GM13976 (cell line): ENCODE results near the gene NCOR1.

Source experiments
- DNase-seq: peaks from one replicate; pipeline ENCODE4 v3.0.0; 2012; ENCODE audit warnings: low spot score
- in situ Hi-C: fragments of 300-500 bp; cut with MboI; formaldehyde crosslinking; loops from one replicate; pipeline ENCODE4 v1.12.0; 2022; ENCODE audit warnings: low sequenced_read_pairs, mixed read lengths, inconsistent platforms; ENCODE audit not compliant: unreplicated experiment
- TF ChIP-seq, protein P1 (sequence below): IDR thresholded peaks from 2 replicates; pipeline ENCODE4 v1.5.1; 2012; ENCODE audit warnings: borderline replicate concordance, mild to moderate bottlenecking; ENCODE audit not compliant: insufficient read depth; ENCODE audit errors: extremely low read depth, missing control alignments, control extremely low read depth

NCOR1 gene

DNA sequence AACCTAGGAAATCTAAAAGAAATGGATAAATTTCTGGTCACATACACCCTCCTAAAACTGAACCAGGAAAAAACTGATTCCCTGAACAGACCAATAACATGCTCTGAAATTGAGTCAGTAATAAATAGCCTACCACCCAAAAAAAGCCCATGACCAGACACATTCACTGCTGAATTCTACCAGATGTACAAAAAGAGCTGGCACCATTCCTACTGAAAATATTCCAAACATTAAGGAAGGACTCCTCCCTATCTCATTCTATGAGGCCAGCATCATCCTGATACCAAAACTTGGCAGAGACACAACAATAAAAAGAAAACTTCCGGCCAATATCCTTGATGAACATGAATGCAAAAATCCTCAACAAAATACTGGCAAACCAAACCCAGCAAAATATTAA, 162.8 kb downstream of the NCOR1 start:
- DNase-seq = no peak
- TF ChIP-seq, protein P1, sequence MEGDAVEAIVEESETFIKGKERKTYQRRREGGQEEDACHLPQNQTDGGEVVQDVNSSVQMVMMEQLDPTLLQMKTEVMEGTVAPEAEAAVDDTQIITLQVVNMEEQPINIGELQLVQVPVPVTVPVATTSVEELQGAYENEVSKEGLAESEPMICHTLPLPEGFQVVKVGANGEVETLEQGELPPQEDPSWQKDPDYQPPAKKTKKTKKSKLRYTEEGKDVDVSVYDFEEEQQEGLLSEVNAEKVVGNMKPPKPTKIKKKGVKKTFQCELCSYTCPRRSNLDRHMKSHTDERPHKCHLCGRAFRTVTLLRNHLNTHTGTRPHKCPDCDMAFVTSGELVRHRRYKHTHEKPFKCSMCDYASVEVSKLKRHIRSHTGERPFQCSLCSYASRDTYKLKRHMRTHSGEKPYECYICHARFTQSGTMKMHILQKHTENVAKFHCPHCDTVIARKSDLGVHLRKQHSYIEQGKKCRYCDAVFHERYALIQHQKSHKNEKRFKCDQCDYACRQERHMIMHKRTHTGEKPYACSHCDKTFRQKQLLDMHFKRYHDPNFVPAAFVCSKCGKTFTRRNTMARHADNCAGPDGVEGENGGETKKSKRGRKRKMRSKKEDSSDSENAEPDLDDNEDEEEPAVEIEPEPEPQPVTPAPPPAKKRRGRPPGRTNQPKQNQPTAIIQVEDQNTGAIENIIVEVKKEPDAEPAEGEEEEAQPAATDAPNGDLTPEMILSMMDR = no peak
- in situ Hi-C loops = no loop called here

DNA sequence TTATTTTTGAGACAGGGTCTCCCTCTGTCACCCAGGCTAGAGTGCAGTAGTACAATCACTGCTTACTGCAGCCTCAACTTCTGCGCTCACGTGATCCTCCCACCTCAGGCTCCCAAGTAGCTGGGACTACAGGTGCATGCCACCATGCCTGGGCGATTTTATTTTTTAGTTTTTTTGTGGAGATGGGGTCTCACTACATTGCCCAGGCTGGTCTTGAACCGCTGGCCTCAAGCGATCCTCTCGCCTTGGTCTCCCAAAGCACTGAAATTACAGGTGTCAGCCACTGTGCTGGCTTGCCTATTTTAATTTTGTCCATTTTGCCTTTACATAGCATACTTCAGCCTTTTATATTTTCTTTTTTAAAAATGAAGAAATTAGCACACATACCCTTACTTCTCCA, 164.5 kb downstream of the NCOR1 start:
- DNase-seq = no peak
- TF ChIP-seq, protein P1 = no peak
- in situ Hi-C loops = no loop called here

DNA sequence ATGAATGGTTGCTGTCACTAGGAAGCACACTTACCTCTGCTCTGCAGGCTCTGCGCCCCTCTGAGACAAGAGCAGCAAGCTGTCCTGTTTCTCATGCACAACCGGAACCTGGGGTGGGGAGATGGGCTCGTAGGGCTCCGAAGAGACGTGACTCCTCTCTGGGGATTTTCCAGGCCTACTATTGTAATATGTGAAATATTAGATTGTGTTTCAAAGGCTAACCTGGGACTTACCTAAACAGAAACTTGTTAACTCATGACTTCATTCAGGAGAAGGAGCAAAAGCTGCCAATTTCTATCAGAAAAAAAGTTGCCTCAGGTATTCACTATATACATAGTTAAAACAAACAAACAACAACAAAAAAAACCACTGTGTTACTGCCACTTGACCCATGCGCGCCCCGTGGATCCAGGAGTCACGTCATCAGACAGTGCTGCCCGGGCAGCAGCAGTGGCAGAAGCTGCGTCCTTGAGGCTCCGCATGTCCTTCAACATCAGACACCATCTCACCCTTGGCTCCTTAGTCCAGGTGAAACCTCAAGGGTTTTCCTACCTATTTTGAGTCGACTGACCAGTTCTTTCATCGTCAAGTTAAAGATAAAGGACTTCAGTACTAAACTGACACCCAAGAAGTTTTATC, 166.4 kb downstream of the NCOR1 start:
- in situ Hi-C loops = no loop called here
- DNase-seq = no peak
- TF ChIP-seq, protein P1 = no peak

DNA sequence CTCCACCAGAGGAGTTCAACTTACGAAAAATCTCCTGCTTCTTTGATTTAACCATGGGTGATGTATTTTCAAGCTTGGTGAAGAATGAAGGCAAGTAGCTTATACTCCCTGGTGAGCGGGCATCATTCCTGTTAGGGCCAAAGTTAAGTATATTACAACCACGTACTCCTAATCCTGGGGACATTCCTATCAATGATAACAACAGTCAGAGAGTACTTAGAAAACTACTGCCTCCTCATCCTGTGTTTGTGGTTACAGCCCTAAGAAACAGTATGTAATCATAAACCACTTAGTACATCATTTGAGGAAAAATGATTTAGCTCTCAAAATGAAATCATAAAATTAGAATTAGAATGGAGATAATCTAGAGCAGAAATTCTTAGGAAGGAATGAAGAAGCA, 168.4 kb downstream of the NCOR1 start:
- TF ChIP-seq, protein P1 = no peak
- DNase-seq = no peak
- in situ Hi-C loops = no loop called here

DNA sequence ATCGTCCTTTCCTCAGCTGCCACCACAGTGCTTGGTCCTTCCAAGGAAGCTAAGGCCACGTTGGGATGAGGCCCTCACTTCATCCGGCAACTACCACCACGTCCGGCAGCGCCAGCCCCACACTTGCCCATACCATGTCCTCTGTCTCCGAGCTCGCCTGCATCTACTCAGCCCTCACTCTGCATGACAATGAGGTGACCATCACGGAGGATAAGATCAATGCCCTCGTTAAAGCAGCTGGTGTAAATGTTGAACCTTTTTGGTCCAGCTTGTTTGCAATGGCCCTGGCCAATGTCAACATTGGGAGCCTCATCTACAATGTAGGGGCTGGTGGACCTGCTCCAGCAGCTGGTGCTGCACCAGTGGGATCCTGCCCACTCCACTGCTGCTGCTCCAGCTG, 170.8 kb downstream of the NCOR1 start:
- in situ Hi-C loops = no loop called here
- TF ChIP-seq, protein P1 = no peak
- DNase-seq = no peak

DNA sequence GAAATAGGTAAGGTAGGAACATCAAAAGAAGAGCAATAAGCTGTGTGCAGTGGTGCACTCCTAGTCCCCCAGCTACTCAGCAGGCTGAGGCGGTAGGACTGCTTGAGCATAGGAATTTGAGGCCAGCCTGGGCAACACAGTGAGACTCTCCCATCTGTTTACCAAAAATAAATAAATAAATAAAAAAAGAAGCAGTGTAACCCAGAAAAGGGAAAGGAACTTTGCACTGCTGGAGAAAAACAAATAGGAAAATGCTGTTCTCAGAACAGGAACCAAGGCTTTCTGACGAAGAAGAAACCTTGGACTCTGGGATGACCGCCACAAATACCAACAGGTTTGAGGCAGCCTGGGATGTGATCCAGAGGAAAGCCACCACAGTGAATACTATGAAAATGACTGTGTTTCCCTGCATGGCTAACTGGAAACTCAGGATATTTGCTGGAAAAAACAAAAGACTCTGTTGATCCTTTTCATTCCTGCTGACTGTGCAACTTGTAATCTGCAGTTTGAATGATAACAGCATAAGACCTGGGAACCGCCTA, 174.6 kb downstream of the NCOR1 start:
- TF ChIP-seq, protein P1 = no peak
- no peak for DNase-seq
- in situ Hi-C loops = no loop called here
